Esophagus muscularis mucosa (tissue), 3 donors: ENCODE results near the gene ZNF385A.

Experiments
- CTCF ChIP-seq, 3 experiments: fragments of 200-600 bp in 2 of 3; fragments of 450-650 bp in 1 of 3; sonication (generic) in 2 of 3; IDR thresholded peaks; one replicate each; pipeline ENCODE4 v1.5.1; 2017 to 2019; ENCODE audit warnings: antibody characterized with exemption in 3 of 3, mild to moderate bottlenecking in 2 of 3, moderate library complexity in 1 of 3
- POLR2A ChIP-seq: fragments of 450-650 bp; IDR thresholded peaks from one replicate; pipeline ENCODE4 v1.6.1; 2017; ENCODE audit warnings: antibody characterized with exemption, moderate library complexity, mild to moderate bottlenecking, low read depth

GRCh38 chr12:54369597-54370131 is 14.9 kb downstream of the ZNF385A start:
- TF ChIP-seq CTCF (IDR thresholded peaks at IDR 0.05), result no peak
- no peak for TF ChIP-seq POLR2A
